ENCODE results near the gene OSCP1.
"Not testable (repeated sequence)": the region's sequence is repeated elsewhere in the genome, so short reads cannot be mapped to it uniquely, and the experiment has no call there.

- TF ChIP-seq CTCF (conservative IDR thresholded peaks at IDR 0.05; ENCODE audit: low read length); EZH2phosphoT487 (IDR thresholded peaks at IDR 0.05; ENCODE audit: borderline replicate concordance): not testable (repeated sequence)
Observed at GRCh38 chr1:36477615-36478014, 27.4 kb upstream of the OSCP1 start.
